K562 treated with DMSO at 1 percent for 48 hours (cell line): ENCODE measurements around the gene CPSF4. TPM values are rescaled to one million over a fixed set of nuclear protein-coding genes. Genes with fewer than 3 reads are reported as not detected.

Experiments
- total RNA-seq: library from RNA; unstranded; fragments of 300-600 nt; gene quantifications from 2 replicates; pipeline ENCODE4 v1.2.3, GENCODE V29; 2022; ENCODE audit warnings: low replicate concordance; ENCODE audit errors: extremely low read depth

The CPSF4 gene
- total RNA-seq = not detected in 2 replicates

DNA sequence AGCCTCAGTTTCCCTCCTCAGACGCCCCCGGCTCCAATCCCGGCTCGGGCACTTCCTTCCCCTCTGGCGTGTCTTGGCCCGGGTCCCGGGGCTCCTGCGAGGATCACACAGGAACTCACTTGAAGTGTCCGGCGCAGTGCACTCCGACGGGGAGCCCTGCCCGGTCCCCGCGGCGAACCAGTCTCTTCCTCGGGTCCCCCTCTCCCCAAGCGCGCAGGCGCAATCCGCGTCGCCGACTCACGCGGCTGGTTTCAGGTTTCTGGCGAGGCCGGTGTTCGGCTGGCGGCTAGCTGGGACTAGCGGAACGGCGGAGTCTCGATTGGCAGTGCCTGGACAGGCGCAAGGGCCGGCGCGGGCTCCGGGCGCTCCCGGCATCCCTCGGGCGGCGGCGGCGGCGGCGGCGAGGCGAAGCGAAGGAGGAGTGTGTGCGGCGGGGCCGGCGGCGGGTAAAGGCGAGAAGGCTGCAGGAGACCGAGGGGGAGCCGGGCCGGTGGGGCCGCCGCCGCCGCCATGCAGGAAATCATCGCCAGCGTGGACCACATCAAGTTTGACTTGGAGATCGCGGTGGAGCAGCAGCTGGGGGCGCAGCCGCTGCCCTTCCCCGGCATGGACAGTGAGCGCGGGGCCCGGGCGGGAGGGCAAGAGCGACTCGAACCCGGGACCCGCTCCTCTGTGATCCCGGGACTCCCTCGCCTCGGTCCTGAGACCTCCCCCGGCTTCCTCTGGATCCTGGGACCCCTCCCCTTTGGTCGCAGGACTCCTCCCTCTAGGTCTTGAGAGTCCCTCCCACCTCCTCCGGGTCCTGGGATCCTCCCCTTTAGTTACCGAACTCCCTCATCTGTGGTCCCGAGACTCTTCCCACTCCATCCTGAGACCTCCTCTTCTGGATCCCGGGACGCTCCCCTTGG lies at the start of gene CPSF4, which contains the start of gene PTCD1:
CPSF4 (plus strand) TSS at position 371 of the 908 bp plus-strand sequence; CDS start at position 511, 140 bp downstream.
PTCD1 (minus strand) TSS at position 226 of the 908 bp plus-strand sequence. CDS start 3,556 bp downstream, outside the sequence.

GRCh38 chr7:99408379-99409191 lies 30.2 kb upstream of the CPSF4 start, which contains the start of the genes BUD31 and PDAP1:
BUD31 (plus strand) TSS chr7:99408969; CDS start chr7:99411093, 2,124 bp downstream.
PDAP1 (minus strand) TSS chr7:99408597; CDS start chr7:99408548, 49 bp downstream.

DNA sequence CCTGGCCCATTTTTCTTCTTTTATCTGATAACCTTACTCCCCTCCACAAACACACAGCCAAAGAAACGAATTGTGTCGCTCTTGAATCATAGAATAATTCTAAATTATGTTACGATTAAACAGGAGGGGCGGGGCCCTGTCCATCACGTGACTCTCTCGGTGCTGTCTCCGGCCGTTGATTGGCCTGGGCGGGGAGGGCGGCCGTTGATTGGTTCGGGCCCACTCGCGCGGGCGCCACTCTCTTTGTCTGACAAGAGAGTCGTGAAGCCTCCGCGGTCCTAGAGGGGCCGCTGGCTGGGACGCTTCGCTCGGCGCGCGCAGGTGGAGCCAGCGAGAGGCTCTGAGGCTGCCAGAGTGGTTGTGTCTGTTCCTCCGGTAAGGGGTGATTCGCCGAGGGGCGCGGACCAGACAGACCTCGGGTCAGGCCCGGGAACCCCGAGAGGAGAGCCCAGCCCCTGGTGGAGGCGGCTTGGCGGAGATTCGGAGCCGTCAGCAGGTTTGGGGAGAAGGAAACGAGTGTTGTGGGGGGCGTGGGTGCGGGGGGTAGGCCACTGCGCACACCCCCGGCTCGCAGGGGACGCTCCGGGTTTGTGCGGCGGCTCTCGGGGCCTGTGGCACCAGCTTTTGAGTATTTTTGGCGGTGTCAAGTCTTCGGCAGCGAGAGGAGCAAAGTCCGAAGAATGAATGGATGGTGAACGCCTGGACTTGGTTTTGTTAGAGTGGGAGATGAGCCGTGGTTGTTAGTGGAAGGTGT lies 34.0 kb downstream of the CPSF4 start, which contains the start of gene ZNF789:
ZNF789 (plus strand) TSS at position 330 of the 754 bp plus-strand sequence. CDS start 3,567 bp downstream, outside the sequence.

GRCh38 chr7:99499721-99500636 lies 61.2 kb downstream of the CPSF4 start, which contains the start of gene ZNF394:
ZNF394 (minus strand) TSS chr7:99500281; CDS start chr7:99500093, 188 bp downstream.

GRCh38 chr7:99504603-99505323 lies 66.0 kb downstream of the CPSF4 start, which contains the start of gene ZKSCAN5:
ZKSCAN5 (plus strand) TSS chr7:99504662; CDS start chr7:99506045, 1,383 bp downstream.

Other genes with a start within 250 kb of the CPSF4 start
- gene KPNA7, start 230.8 kb upstream of the CPSF4 start, total RNA-seq = not detected in 2 replicates
- not detected in 2 replicates for gene MYH16, start 166.1 kb upstream of the CPSF4 start, total RNA-seq
- gene ARPC1A, start 113.0 kb upstream of the CPSF4 start, total RNA-seq = not detected in 2 replicates
- 2,675 TPM in 1 of 2 replicates, not detected in the other for gene ARPC1B, start 64.2 kb upstream of the CPSF4 start, total RNA-seq
- gene PDAP1, start 30.3 kb upstream of the CPSF4 start, total RNA-seq = not detected in 2 replicates
- not detected in 2 replicates for gene BUD31, start 30.0 kb upstream of the CPSF4 start, total RNA-seq
- gene PTCD1, start 145 bp upstream of the CPSF4 start, total RNA-seq = not detected in 2 replicates
- not detected in 2 replicates for gene ATP5MF, start 27.2 kb downstream of the CPSF4 start, total RNA-seq
- gene ZNF789, start 33.9 kb downstream of the CPSF4 start, total RNA-seq = not detected in 2 replicates
- not detected in 2 replicates for gene ZNF394, start 61.3 kb downstream of the CPSF4 start, total RNA-seq
- not detected in 2 replicates for gene ZKSCAN5, start 65.7 kb downstream of the CPSF4 start, total RNA-seq
- gene FAM200A, start 113.2 kb downstream of the CPSF4 start, total RNA-seq = not detected in 2 replicates
- gene ZNF655, start 119.7 kb downstream of the CPSF4 start, total RNA-seq = not detected in 2 replicates
- gene TMEM225B, start 159.3 kb downstream of the CPSF4 start, total RNA-seq = not detected in 2 replicates
- gene ZSCAN25, start 178.0 kb downstream of the CPSF4 start, total RNA-seq = not detected in 2 replicates
- not detected in 2 replicates for gene CYP3A5, start 241.1 kb downstream of the CPSF4 start, total RNA-seq